GM19035 (cell line): ENCODE measurements around the gene CHRNA5.

Experiments
- ATAC-seq: cut with Tn5 transposase; IDR thresholded peaks from one replicate; pipeline ENCODE4 v1.9.1; 2021; ENCODE audit not compliant: unreplicated experiment

CHRNA5 gene

DNA sequence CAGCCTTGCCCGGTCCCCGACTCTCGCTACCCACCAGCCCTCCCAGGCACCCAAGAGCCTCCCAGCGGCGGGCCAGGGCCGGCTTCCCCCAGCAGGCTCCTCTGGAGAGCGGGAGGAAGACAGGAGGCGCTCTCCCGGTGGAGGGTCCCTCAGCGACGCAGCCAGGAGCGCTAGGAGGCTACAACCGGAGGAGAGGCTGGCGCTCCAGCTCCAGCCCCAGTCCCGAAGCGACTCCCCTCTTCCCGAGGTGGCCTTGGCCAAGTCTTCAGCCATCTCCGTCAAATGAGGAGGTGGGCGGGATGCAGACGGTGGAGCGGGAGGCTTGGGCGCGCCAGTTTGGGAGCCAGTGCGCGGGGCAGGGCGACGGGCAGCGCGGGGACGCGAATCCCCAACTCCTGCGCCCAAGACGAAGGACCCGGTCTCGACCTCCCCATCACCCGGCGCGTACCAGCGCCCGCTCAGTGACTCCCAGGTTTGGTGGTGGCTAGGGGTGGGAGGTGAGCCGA is 54.8 kb downstream of the CHRNA5 start:
- no peak for ATAC-seq

DNA sequence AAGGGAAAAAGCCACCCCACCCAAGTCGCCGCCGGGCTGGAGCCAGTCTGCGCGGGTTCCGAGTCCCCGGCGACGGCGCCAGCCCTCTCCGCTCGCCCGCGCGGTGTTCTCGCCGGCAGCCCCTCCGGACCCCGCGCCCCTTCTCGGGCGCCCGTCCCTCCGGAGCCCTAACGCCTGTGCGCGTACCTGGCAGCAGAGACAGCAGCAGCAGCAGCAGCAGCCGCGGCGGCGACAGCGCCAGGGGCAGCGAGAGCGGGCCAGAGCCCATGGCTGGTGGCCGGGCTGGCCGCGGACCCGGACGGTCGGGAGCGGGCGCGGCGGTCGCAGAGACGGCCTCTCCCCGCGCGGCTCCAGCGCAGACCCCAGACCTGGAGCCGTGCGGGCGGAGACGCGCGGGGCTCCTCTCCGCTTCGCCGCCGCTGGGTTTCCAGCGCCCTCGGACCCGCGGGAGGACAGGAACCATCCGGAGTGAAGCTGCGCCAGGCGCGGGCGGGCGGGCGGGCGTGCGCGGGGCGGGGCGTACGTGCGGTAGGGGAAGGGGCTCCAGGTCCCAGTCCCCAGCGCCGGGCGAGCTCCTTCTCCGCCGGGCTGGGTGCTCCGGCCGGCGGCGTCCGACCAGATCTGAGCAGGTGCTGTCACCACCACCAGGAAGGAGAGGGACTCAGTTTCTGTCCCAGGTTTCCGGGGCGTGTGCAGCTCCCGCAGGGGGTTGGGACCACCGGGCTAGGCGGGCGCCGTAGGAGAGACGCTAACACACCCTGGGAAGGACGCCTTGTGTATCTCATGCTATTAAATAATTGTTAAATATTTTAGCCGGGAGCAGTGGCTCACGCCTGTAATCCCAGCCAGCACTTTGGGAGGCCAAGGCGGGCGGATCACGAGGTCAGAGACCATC is 55.5 kb downstream of the CHRNA5 start, which contains the start of gene CHRNA3:
Gene CHRNA3, minus strand, starts transcription at position 470 of the 895 bp plus-strand sequence. Its CDS starts 202 bp downstream, at position 268.
- no peak for ATAC-seq

- ATAC-seq: no peak
Measured at GRCh38 chr15:78621810-78622402, 56.6 kb downstream of the CHRNA5 start.

GRCh38 chr15:78623786-78624497 is 58.6 kb downstream of the CHRNA5 start:
- no peak for ATAC-seq

- ATAC-seq: no peak
Measured at GRCh38 chr15:78624651-78625590, 59.6 kb downstream of the CHRNA5 start.

DNA sequence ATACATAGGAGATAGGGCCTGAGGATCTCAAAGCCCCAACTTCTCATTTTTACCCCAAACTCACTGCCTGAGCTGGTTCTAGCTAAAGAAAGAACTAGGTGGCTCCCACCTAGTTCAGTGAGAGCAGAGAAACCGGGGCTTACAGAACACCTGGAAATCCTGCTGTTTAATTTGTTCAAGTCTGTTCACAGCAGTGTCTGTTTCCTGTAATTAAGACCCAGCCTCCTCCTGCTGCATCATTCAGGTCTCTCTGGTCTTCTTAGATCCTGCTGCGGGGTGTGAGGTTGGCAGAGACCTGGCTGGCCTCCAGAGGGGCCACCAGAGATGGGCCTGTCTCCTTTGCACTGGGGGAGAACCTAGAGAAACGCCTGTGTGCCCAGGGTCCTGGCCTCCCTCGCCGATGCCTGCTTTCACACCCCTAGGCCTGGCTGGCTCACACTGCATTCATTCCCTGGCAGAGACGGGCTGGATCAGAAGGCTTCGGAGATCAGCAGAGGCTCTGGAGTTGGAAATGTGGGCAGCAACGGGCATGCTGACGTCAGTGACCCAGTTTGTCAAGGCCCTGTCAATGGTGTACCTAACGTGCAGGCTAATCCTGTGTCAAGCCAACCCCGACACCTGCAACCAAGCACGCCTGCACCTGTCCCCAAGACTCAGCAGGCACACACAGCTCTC is 60.4 kb downstream of the CHRNA5 start:
- ATAC-seq: no peak

- ATAC-seq: no peak
Measured at GRCh38 chr15:78626381-78626995, 61.2 kb downstream of the CHRNA5 start.

GRCh38 chr15:78627348-78627747 is 62.0 kb downstream of the CHRNA5 start:
- no peak for ATAC-seq

GRCh38 chr15:78628227-78628626 is 62.9 kb downstream of the CHRNA5 start:
- ATAC-seq: no peak

DNA sequence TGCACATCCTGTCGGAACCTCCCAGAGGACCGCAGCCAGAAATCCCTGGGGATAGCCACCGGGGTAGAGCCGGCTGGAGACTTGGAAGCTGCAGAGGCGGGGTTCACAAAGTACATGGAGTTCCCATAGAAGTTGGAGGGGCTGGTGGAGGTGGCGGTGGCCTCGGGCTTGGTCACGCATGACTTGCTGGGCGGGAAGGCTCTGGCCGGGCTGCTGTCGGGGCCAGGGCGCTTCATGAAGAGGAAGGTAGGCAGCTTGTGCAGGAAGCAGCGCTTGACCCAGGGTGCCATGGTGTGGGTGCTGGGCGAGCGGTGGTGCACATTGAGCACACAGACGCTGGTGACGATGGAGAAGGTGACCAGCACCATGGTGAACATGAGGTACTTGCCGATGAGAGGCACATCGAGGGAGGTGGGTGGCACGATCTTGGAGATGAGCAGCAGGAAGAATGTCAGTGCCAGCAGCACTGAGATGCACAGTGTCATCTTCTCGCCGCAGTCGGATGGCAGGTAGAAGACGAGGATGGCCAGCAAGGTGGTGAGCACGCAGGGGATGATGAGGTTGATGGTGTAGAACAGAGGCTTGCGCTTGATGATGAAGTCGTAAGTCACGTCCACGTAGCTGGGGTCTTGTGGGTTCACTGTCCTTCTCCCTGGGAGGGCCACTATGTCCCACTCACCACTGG is 63.9 kb downstream of the CHRNA5 start:
- no peak for ATAC-seq

DNA sequence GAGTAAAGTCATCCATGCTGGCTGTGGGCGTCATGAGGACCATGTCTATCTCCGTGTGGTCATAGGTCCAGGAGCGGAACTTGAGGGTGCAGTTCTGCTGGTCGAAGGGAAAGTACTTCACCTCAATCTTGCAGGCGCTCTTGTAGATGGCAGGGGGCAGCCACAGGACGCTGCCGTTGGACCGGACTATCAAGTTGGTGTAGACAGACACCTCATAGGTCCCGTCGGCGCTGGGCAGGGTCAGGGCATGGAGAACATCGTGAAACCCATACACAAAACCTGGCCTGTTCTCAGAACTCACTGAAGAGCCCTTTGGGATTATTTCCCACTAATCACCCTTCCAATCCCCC is 64.4 kb downstream of the CHRNA5 start:
- ATAC-seq: no peak

GRCh38 chr15:78630886-78631633 is 65.7 kb downstream of the CHRNA5 start:
- no peak for ATAC-seq

- ATAC-seq: no peak
Measured at GRCh38 chr15:78633348-78633747, 68.0 kb downstream of the CHRNA5 start.

- no peak for ATAC-seq
Measured at GRCh38 chr15:78634210-78635145, 69.2 kb downstream of the CHRNA5 start.

DNA sequence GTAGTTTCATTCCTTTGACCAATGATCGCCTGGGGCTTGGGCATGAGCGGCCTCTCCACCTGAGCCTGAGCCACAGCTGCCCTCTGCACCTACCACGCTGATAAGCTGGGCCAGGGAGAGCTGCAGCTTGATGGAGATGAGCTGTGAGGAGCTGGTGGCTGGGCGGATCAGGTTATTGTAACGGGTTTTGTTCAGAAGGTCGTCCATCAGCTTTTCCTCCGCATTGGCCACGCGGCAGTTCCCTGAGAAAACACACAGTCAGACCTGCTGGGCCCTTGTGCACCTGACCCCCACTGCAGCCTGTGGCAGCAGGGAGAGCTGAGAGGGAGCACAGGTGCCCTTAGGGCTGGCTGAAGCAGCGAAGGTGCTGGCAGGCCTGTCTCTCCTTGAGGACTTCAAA is 70.0 kb downstream of the CHRNA5 start:
- ATAC-seq: no peak

DNA sequence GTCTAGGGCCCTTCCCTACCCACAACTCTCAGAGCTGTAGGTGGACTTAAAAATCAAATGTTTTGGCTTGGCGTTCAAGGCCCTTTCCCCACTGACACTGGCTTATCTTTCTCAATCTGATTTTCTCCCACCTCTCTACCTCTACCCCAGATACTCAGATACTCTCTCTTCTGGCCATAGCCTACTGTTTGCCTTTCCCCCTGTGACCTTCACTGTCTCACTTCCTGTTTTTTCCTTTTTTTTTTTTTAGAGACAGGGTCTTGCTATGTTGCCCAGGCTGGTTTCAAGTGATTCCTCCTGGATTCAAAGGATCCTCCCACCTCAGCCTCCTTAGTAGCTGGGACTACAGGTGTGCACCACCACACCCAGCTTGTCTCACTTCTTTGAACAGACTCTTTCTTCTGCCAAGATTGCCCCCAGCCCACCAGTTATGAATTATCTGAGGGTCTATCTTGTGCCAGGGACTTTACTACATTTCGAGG is 71.1 kb downstream of the CHRNA5 start:
- no peak for ATAC-seq
